DND-41 (cell line): ENCODE data around the gene STK32B.

Source experiments
- ATAC-seq: fragments of 200-7000 bp; cut with Tn5 transposase; 3 replicates; pipeline ENCODE4 v1.9.1; 2021; ENCODE audit warnings: low read depth; ENCODE audit not compliant: insufficient read depth
- DNase-seq: peaks from one replicate; pipeline ENCODE4 v3.0.0-alpha.2; 2020
- H2AFZ ChIP-seq: 2 replicates; pipeline ENCODE4 v1.6.0; 2012; ENCODE audit warnings: low read depth, low read length
- H3K27ac ChIP-seq: 2 replicates; pipeline ENCODE4 v1.5.1; 2012; ENCODE audit warnings: low read length, inconsistent platforms
- H3K27me3 ChIP-seq: fragments of 200-600 bp; sonication (generic); 2 replicates; pipeline ENCODE4 v1.6.0; 2012; ENCODE audit warnings: low read length, mild to moderate bottlenecking, inconsistent platforms; ENCODE audit not compliant: insufficient read depth, poor library complexity
- H3K36me3 ChIP-seq: 2 replicates; pipeline ENCODE4 v1.5.1; 2012; ENCODE audit warnings: low read length, inconsistent platforms; ENCODE audit not compliant: insufficient read depth
- H3K4me1 ChIP-seq: 2 replicates; pipeline ENCODE4 v1.5.1; 2012; ENCODE audit warnings: mild to moderate bottlenecking, low read length; ENCODE audit not compliant: insufficient read depth
- H3K4me2 ChIP-seq: 2 replicates; pipeline ENCODE4 v1.6.0; 2012; ENCODE audit warnings: mild to moderate bottlenecking, moderate library complexity, low read length, inconsistent platforms; ENCODE audit not compliant: insufficient read depth
- H3K4me3 ChIP-seq, 2 experiments: fragments of 200-600 bp in 1 of 2; shearing (Covaris generic) in 1 of 2; 2 replicates each; pipeline ENCODE4 v1.5.1; 2012 to 2016; ENCODE audit warnings: inconsistent platforms in 2 of 2, low read length in 2 of 2, mild to moderate bottlenecking in 2 of 2, low read depth in 1 of 2, moderate library complexity in 1 of 2
- H3K79me2 ChIP-seq: 2 replicates; pipeline ENCODE4 v1.6.0; 2012; ENCODE audit warnings: low read length, inconsistent platforms; ENCODE audit not compliant: insufficient read depth
- H3K9ac ChIP-seq: 2 replicates; pipeline ENCODE4 v1.6.0; 2012; ENCODE audit warnings: low read depth, mild to moderate bottlenecking, inconsistent platforms, low read length, moderate library complexity
- H3K9me3 ChIP-seq: 2 replicates; pipeline ENCODE4 v1.5.1; 2012; ENCODE audit warnings: low read length, moderate library complexity, mild to moderate bottlenecking, inconsistent platforms; ENCODE audit not compliant: insufficient read depth, severe bottlenecking
- H4K20me1 ChIP-seq: 2 replicates; pipeline ENCODE4 v1.6.0; 2012; ENCODE audit warnings: low read length; ENCODE audit not compliant: insufficient read depth
- CTCF ChIP-seq: IDR thresholded peaks from 2 replicates; pipeline ENCODE4 v1.5.1; 2012; ENCODE audit warnings: borderline replicate concordance, low read length, moderate library complexity, mild to moderate bottlenecking; ENCODE audit not compliant: poor library complexity, severe bottlenecking; ENCODE audit errors: extremely low read depth
- EZH2 ChIP-seq: IDR thresholded peaks from 3 replicates; pipeline ENCODE4 v1.6.1; 2012; ENCODE audit warnings: borderline replicate concordance, low read depth, mild to moderate bottlenecking, moderate library complexity, low read length, inconsistent platforms; ENCODE audit not compliant: severe bottlenecking

Gene STK32B

GRCh38 chr4:5072948-5073347 lies 21.7 kb downstream of the STK32B start:
- Histone ChIP-seq H3K27ac (no peak overlapping the region), H3K4me1 (no peaks in the 10 kb centered on the region), H4K20me1 (no peaks in the 10 kb centered on the region), H3K79me2 (peaks cover 5% of the 10 kb centered on the region; the same call in 1 of the 2 replicates), H3K9me3 (peaks cover 20% of the 10 kb centered on the region), H3K4me2 (no peak overlapping the region), H2AFZ (no peak overlapping the region), H3K9ac (no peak overlapping the region), H3K27me3 (no peaks in the 10 kb centered on the region), H3K4me3 (no peak overlapping the region), H3K36me3 (peaks cover 11% of the 10 kb centered on the region; the same call in 1 of the 2 replicates)
- DNase-seq (no peak), ATAC-seq (no peak)
- TF ChIP-seq CTCF (no peak), EZH2 (no peak)

- no peak overlapping the region for H3K4me3 ChIP-seq
- H3K4me1 ChIP-seq: no peaks in the 10 kb centered on the region
- TF ChIP-seq CTCF (no peak), EZH2 (no peak)
- no peak overlapping the region for H3K9ac ChIP-seq
- no peaks in the 10 kb centered on the region for H3K36me3 ChIP-seq
- H3K79me2 ChIP-seq: no peaks in the 10 kb centered on the region; the same call in 1 of the 2 replicates
- no peak overlapping the region for H3K27ac ChIP-seq
- no peak overlapping the region for H3K4me2 ChIP-seq
- no peak for DNase-seq
- H3K27me3 ChIP-seq: no peaks in the 10 kb centered on the region
- peaks cover 5% of the 10 kb centered on the region for H3K9me3 ChIP-seq
- H2AFZ ChIP-seq: no peak overlapping the region
- no peak for ATAC-seq
- H4K20me1 ChIP-seq: no peaks in the 10 kb centered on the region
These were observed 26.7 kb downstream of the STK32B start for GRCh38 chr4:5078009-5078408.

- no peak overlapping the region for H2AFZ ChIP-seq
- H3K4me1 ChIP-seq: no peaks in the 10 kb centered on the region
- H4K20me1 ChIP-seq: no peaks in the 10 kb centered on the region
- no peak overlapping the region for H3K27ac ChIP-seq
- TF ChIP-seq EZH2 (no peak), CTCF (no peak)
- H3K4me3 ChIP-seq: no peak overlapping the region
- H3K4me2 ChIP-seq: no peak overlapping the region
- peaks cover 3% of the 10 kb centered on the region; the same call in 1 of the 2 replicates for H3K79me2 ChIP-seq
- DNase-seq: no peak
- no peaks in the 10 kb centered on the region for H3K27me3 ChIP-seq
- H3K36me3 ChIP-seq: no peaks in the 10 kb centered on the region
- no peak for ATAC-seq
- no peak overlapping the region for H3K9ac ChIP-seq
- peaks cover 7% of the 10 kb centered on the region for H3K9me3 ChIP-seq
These were observed 28.3 kb downstream of the STK32B start for GRCh38 chr4:5079581-5079980.

- no peak for ATAC-seq
- TF ChIP-seq EZH2: no peak
- H3K27ac ChIP-seq: no peak overlapping the region
- H3K9me3 ChIP-seq: peaks cover 18% of the 10 kb centered on the region
- H2AFZ ChIP-seq: no peak overlapping the region
- H4K20me1 ChIP-seq: no peaks in the 10 kb centered on the region
- no peaks in the 10 kb centered on the region for H3K27me3 ChIP-seq
- no peak overlapping the region for H3K9ac ChIP-seq
- no peak for DNase-seq
- no peak overlapping the region for H3K4me2 ChIP-seq
- H3K4me1 ChIP-seq: no peaks in the 10 kb centered on the region
- no peaks in the 10 kb centered on the region for H3K36me3 ChIP-seq
- H3K4me3 ChIP-seq: no peak overlapping the region
- H3K79me2 ChIP-seq: peaks cover 3% of the 10 kb centered on the region; the same call in 1 of the 2 replicates
These were observed 30.2 kb downstream of the STK32B start for GRCh38 chr4:5081441-5081999.
